ENCODE measurements around the gene STRN. TPM values are rescaled to one million over a fixed set of nuclear protein-coding genes. Genes with fewer than 3 reads are reported as not detected.

STRN gene
- total RNA-seq, 2 donors from 2014 or later, result 29.2 to 36.0 TPM

DNA sequence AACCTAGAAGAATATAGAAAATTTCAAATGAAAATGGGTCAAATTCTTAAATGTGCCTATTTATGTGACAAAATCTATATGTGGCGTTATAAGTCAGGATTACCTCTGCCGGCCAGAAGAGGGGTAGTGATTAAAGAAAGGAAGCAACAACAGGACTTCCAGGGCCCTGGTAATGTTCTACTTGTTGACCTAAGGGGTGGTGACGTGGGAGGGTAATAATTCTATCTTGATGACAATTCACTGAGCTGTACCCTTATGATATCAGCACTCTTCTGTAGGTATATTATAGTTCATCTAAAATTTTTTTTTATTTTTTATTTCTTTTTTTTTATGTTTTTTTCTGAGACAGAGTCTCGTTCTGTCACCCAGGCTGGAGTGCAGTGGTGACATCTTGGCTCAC lies 87.9 kb downstream of the STRN start:
- DNase-seq (no peak), ATAC-seq (no peak)
- no peak overlapping the region for H3K27ac Mint-ChIP-seq
- no peaks in the 10 kb centered on the region for H3K9me3 ChIP-seq (ENCODE audit: control insufficient read depth, low read length, poor library complexity, severe bottlenecking)
- no peak overlapping the region for H3K4me3 Mint-ChIP-seq
- no peaks in the 10 kb centered on the region for H3K4me1 Mint-ChIP-seq
- peaks cover 2% of the 10 kb centered on the region for H3K36me3 Mint-ChIP-seq (ENCODE audit: low read depth)
- H3K27me3 Mint-ChIP-seq, result no peaks in the 10 kb centered on the region

DNA sequence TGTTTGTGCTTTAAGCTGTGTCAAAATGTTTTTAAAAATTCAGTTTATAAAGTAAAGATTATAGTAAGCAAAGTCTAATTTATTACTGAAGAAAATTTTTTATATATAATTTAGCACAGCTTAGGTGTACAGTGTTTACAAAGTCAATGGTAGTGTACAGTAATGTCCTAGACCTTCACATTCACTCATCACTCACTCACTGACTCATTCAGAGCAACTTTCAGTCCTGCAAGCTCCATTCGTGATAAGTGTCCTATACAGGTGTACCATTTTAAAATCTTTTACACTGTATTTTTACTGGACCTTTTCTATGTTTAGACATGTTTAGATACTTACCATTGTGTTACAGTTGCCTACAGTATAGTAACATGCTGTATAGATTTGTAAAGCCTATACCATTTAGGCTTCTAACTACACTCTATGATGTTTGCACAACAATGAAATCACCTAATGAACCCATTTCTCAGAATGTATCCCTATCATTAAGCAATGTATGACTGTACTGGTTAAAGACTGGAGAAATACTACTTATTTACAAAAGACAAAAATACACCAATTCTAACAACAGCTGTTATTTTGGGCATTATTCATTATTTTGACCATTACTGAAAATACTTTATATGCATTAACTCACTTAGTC lies 95.1 kb downstream of the STRN start:
- Mint-ChIP-seq H3K4me3 (no peak overlapping the region), H3K4me1 (peaks cover 2% of the 10 kb centered on the region)
- ATAC-seq, result no peak

DNA sequence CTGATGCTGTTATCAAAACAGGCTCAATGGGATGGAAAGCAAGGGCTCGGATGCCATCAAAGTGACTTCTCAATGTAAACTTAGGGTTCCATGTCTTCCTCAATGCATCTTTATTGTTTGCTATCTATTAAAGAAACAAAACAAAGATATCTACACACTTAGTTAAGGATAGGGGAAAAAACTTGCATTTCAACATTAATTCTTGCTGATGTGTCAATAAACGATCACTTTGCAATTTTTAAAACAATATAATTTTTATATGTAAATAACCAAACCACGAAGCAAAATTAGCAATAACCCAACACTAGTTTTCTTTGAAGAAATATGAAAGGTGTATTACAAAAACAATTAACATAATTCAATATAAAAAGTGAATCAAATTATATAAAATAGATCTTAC lies 96.7 kb downstream of the STRN start:
- no peaks in the 10 kb centered on the region for H3K9me3 ChIP-seq (ENCODE audit: control insufficient read depth, low read length, poor library complexity, severe bottlenecking)
- Mint-ChIP-seq H3K27ac (no peak overlapping the region), H3K27me3 (no peaks in the 10 kb centered on the region), H3K4me3 (no peak overlapping the region), H3K4me1 (peaks cover 2% of the 10 kb centered on the region), H3K36me3 (ENCODE audit: low read depth) (peaks cover 13% of the 10 kb centered on the region)
- ATAC-seq (no peak), DNase-seq (no peak)

More for the DNA sequence above, 95.1 kb downstream of the STRN start:
- Mint-ChIP-seq H3K36me3 (ENCODE audit: low read depth) (peaks cover 8% of the 10 kb centered on the region), H3K27me3 (no peaks in the 10 kb centered on the region), H3K27ac (no peak overlapping the region)
- no peaks in the 10 kb centered on the region for H3K9me3 ChIP-seq (ENCODE audit: control insufficient read depth, low read length, poor library complexity, severe bottlenecking)
- no peak for DNase-seq

DNA sequence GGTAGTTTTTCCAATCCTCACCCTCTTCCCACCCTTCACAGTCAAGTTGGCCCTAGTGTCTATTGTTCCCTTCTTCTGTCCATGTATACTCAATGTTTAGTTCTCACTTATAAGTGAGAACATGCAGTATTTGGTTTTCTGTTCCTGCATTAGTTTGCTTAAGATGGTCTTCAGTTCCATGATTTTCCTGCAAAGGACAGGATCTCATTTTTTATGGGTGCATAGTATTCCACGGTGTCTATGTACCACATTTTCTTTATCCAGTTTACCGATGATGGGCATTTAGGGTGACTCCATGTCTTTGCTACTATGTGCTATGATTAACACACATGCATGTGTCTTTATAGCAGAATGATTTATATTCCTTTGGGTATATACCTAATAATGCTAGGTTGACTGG lies 104.4 kb downstream of the STRN start:
- no peaks in the 10 kb centered on the region for H3K9me3 ChIP-seq (ENCODE audit: control insufficient read depth, low read length, poor library complexity, severe bottlenecking)
- Mint-ChIP-seq H3K27ac (no peak overlapping the region), H3K4me3 (no peak overlapping the region), H3K4me1 (peaks cover 14% of the 10 kb centered on the region), H3K27me3 (no peaks in the 10 kb centered on the region), H3K36me3 (ENCODE audit: low read depth) (peaks cover 20% of the 10 kb centered on the region)
- ATAC-seq (no peak), DNase-seq (no peak)

DNA sequence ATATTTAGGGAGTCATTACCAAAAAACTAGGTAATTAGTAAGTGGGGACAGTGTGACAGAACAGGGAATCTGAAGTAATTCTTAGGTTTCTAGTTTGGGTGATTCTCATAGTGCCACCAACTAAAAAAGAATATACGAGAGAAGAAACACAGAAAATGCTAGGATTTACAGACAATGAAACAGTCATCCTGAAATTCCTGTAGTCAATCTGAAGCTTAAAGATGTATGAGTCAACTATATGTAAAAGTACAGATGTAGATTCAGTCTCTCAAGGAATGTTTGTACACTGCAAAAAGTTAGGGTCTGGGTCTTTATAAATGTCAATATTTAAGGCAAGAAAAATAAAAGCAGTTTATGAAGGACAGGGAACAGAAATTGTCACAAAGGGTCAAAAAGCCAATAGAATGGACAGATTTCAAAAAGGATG lies 107.0 kb downstream of the STRN start:
- no peak overlapping the region for H3K4me3 Mint-ChIP-seq
- peaks cover 13% of the 10 kb centered on the region for H3K36me3 Mint-ChIP-seq (ENCODE audit: low read depth)
- H3K27ac Mint-ChIP-seq, result peak overlapping the region; percentile 46
- DNase-seq, result no peak
- no peak for ATAC-seq
- no peaks in the 10 kb centered on the region for H3K9me3 ChIP-seq (ENCODE audit: control insufficient read depth, low read length, poor library complexity, severe bottlenecking)
- H3K27me3 Mint-ChIP-seq, result no peaks in the 10 kb centered on the region
- H3K4me1 Mint-ChIP-seq, result peaks cover 14% of the 10 kb centered on the region

DNA sequence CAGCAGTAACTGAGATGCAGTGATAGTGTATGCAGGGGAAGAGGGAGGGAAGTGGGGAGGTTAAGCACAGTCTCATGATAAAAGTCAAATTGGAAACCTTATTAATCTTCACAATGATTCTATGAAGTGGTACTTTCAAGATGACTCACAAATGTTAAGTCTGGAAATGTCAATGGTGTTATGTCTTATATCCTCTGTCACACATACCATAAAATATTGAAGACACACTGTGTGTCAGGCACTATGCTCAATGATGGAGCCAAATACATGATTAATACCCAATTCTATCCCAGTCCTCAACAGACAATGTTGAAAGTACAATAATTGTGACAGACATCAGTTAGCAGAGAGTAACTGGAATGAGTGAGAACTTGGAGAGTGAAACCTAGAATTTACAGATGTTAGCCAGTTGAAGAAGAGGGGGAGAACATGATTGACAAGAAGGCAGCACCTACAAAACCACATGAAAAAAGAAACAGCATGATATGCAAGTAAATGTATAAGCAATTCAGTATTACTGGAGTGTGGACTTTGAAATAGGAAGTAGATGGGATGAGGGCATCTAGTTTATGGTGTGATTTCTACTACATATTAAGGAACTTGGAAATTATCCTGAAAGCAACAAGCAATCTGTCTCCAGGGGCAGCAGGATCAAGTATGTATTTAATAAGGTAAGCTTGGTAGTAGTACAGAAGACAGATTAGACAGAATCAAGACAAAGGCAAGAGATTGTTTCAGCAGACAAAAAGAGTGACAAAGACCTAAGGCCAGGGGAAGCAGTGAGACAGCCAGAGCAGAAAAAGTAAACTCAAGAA lies 107.6 kb downstream of the STRN start:
- Mint-ChIP-seq H3K4me1 (peaks cover 17% of the 10 kb centered on the region), H3K27me3 (no peaks in the 10 kb centered on the region), H3K4me3 (no peak overlapping the region), H3K36me3 (ENCODE audit: low read depth) (peaks cover 15% of the 10 kb centered on the region), H3K27ac (peak overlapping the region; percentile 46)
- ATAC-seq, result no peak
- H3K9me3 ChIP-seq (ENCODE audit: control insufficient read depth, low read length, poor library complexity, severe bottlenecking), result no peaks in the 10 kb centered on the region
- DNase-seq, result no peak

DNA sequence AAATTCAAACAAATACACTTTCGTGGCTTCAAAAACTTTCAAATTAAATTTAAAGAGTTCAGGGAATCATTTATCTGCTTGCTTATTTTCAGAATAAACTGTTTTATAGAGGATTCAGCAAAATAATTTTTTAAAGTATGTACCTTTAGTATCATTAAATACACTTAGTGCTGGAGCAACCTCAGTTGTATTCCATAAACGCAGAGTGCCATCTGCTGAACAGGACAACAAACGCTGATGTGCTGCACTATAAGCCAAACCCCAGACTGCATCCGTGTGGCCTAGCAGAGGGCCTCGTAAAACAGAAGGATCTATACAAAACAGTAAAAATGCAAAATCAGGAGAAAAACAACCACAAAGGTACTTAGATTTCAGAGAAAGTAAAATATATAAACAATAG lies 108.6 kb downstream of the STRN start:
- H3K9me3 ChIP-seq (ENCODE audit: control insufficient read depth, low read length, poor library complexity, severe bottlenecking), result no peaks in the 10 kb centered on the region
- peaks cover 17% of the 10 kb centered on the region for H3K4me1 Mint-ChIP-seq
- no peaks in the 10 kb centered on the region for H3K27me3 Mint-ChIP-seq
- H3K36me3 Mint-ChIP-seq (ENCODE audit: low read depth), result peaks cover 15% of the 10 kb centered on the region
- H3K27ac Mint-ChIP-seq, result peak overlapping the region; percentile 46
- DNase-seq (no peak), ATAC-seq (no peak)
- H3K4me3 Mint-ChIP-seq, result no peak overlapping the region

DNA sequence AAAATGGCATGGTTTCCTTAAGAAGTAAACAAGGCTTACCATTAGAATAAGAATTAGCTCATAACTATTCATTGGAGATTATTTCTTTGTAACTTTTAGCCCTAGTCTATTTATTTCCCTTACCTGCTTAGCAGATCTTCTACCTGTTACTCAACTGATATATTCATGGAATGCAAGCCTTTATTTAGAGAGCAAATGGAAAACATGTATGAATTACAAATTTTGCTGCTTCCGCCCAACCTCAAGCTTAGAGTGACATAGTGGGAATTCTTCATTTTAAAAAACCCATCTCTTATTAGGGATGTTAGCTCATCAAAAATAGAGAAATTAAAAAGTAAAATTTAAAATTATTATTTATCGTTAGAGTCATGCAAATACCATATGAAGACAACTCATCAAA lies 110.9 kb downstream of the STRN start:
- ATAC-seq (no peak), DNase-seq (no peak)
- no peaks in the 10 kb centered on the region for H3K9me3 ChIP-seq (ENCODE audit: control insufficient read depth, low read length, poor library complexity, severe bottlenecking)
- no peak overlapping the region for H3K27ac Mint-ChIP-seq
- no peak overlapping the region for H3K4me3 Mint-ChIP-seq
- H3K36me3 Mint-ChIP-seq (ENCODE audit: low read depth), result peaks cover 18% of the 10 kb centered on the region
- no peaks in the 10 kb centered on the region for H3K27me3 Mint-ChIP-seq
- H3K4me1 Mint-ChIP-seq, result peaks cover 17% of the 10 kb centered on the region

DNA sequence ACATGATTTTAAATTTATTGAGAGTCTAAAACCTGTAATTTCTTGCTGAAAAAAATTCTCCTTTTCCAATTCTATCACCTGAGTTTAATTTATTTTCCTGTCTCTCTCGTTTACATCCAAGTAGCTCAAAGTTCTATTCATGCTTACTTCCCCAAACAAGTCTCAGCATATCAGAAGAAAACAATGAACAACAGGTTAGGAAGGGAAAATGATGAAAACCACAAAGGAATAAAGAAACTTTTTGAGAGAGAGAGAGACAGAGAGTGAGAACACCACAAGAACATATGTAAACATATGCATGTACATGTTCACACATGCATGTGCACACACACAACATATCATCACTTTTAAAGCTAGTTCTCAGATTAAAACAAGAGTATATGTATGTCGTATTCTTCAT lies 112.1 kb downstream of the STRN start:
- DNase-seq, result no peak
- H3K27me3 Mint-ChIP-seq, result no peaks in the 10 kb centered on the region
- no peak overlapping the region for H3K27ac Mint-ChIP-seq
- H3K9me3 ChIP-seq (ENCODE audit: control insufficient read depth, low read length, poor library complexity, severe bottlenecking), result no peaks in the 10 kb centered on the region
- H3K4me1 Mint-ChIP-seq, result peaks cover 11% of the 10 kb centered on the region
- H3K36me3 Mint-ChIP-seq (ENCODE audit: low read depth), result peaks cover 16% of the 10 kb centered on the region
- ATAC-seq, result no peak
- no peak overlapping the region for H3K4me3 Mint-ChIP-seq

DNA sequence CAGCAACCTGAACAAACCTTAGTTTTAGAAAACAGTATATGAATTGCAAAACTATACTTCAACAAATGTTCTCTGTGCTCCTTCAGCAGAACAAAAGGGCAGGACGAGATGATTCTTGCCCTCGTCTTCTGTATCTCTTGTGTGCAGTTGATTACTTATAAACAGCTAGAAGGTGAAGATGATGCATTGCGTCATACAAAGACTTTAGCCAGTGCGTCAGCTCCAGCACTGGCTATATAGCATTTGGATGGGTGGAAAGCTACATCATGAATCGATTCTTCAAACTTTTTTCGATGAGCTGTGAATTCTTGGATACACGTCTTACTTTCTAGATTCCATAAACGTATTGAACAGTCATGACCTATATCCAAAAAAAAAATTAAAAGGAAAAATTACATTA lies 117.1 kb downstream of the STRN start:
- no peaks in the 10 kb centered on the region for H3K9me3 ChIP-seq (ENCODE audit: control insufficient read depth, low read length, poor library complexity, severe bottlenecking)
- ATAC-seq, result no peak
- Mint-ChIP-seq H3K4me1 (peaks cover 2% of the 10 kb centered on the region), H3K4me3 (no peak overlapping the region), H3K36me3 (ENCODE audit: low read depth) (peaks cover 10% of the 10 kb centered on the region), H3K27ac (no peak overlapping the region), H3K27me3 (no peaks in the 10 kb centered on the region)
- no peak for DNase-seq

DNA sequence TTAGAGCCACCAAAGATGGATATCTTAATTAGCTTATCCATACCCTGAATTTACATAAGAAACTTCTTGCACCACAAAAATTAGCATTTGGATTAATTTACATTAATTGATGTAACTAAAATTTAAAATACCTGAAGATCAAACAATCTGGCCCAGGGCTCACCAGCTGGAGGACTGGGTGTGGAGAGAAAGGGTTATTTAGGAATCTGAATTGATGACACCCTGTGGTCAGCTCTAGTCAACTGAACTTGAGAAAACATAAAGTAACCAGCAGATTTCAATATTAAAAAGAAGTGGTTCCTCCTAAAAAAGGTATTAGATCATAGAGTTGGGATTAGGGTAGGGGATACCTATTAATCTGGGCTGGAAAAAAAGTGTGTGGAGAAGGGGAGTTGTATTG lies 122.5 kb downstream of the STRN start:
- Mint-ChIP-seq H3K36me3 (ENCODE audit: low read depth) (peaks cover 4% of the 10 kb centered on the region), H3K4me1 (no peaks in the 10 kb centered on the region)
- no peak for ATAC-seq

DNA sequence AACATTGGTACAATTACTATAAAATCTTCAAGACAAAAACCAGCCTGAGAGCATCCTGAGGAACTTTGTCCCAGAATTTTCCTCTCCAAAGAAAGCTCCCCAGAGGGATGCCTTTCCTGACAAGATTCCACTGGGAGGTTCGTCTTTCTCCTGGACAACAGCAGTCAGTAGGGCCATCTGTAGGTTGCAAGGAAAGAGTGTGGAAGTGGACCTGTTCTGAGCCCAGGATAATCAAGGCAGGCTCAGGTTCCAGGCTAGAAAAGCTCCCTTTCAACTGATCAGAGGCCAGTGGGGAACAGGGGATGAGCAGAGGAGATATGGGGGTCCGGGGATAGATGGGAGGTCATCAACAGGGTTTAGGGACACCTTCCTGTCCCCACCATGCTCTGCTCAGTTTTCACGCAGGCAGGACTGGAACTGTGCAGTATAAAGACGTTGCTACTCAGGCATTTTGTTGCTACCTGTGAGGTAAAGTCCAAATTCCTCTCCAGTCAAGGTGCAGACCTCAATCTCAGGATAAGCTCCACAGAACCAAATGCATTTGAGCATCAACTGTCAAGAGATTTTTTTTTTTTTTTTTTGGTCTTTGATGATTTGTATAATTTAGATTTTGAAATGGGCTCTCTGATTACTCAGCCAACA lies 126.2 kb downstream of the STRN start:
- Mint-ChIP-seq H3K4me1 (peaks cover 5% of the 10 kb centered on the region), H3K27ac (no peak overlapping the region), H3K36me3 (ENCODE audit: low read depth) (peaks cover 2% of the 10 kb centered on the region), H3K4me3 (no peak overlapping the region), H3K27me3 (no peaks in the 10 kb centered on the region)
- DNase-seq (no peak), ATAC-seq (no peak)
- no peaks in the 10 kb centered on the region for H3K9me3 ChIP-seq (ENCODE audit: control insufficient read depth, low read length, poor library complexity, severe bottlenecking)

More for the DNA sequence above, 122.5 kb downstream of the STRN start:
- H3K9me3 ChIP-seq (ENCODE audit: control insufficient read depth, low read length, poor library complexity, severe bottlenecking), result no peaks in the 10 kb centered on the region
- DNase-seq, result no peak
- Mint-ChIP-seq H3K27me3 (no peaks in the 10 kb centered on the region), H3K4me3 (no peak overlapping the region), H3K27ac (peak overlapping the region; percentile 39)

DNA sequence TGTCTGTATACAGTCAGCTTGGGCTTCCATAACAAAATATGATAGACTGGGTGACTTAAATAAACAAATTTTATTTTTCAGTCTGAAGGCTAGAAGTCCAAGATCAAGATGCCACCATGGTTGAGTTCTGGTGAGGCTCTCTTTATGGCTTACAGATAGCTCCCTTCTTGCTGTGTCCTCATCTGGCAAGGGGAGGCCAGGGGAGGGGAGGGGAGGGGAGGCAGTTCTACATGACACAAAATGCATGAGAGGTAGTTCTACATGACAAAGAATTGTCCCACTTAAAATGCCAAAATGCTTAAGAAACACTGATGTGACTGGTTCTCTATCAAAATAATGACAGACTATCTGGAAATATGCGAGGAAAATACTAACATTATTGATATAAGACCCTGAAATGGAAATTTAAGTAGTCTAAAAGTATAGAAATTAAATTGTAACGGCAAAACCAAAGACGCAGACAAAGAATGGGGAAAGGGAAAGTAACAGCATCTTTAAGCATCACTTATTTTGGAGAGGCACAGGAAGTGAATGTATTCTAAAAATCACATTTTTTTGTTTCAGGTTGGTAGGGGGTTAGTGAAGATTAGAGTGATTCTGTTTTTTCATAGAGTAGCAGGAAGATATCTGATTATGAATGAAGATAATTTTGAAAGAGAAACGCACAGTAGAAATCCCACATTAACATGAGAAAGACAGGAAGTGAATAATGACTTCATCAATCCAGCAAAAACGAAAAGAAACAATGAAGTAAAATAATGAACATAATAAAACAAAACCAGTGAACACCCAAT lies 131.4 kb downstream of the STRN start:
- Mint-ChIP-seq H3K27ac (no peak overlapping the region), H3K36me3 (ENCODE audit: low read depth) (no peaks in the 10 kb centered on the region), H3K27me3 (no peaks in the 10 kb centered on the region), H3K4me3 (no peak overlapping the region), H3K4me1 (peaks cover 7% of the 10 kb centered on the region)
- DNase-seq, result no peak
- no peaks in the 10 kb centered on the region for H3K9me3 ChIP-seq (ENCODE audit: control insufficient read depth, low read length, poor library complexity, severe bottlenecking)
- no peak for ATAC-seq

All from T-helper 17 cell (primary cell).